Activated CD4-positive, alpha-beta T cell treated with anti-CD3 and anti-CD28 coated beads for 24 hours (primary cell): ENCODE measurements around the gene CDH23.

Experiments
- DNase-seq, 2 donors: peaks; one replicate each; pipeline ENCODE4 v3.0.0-alpha.2; 2020; ENCODE audit warnings: low read depth in 2 of 2

Gene CDH23

GRCh38 chr10:71537681-71538080 lies 141.0 kb downstream of the CDH23 start:
- DNase-seq: no peak

DNA sequence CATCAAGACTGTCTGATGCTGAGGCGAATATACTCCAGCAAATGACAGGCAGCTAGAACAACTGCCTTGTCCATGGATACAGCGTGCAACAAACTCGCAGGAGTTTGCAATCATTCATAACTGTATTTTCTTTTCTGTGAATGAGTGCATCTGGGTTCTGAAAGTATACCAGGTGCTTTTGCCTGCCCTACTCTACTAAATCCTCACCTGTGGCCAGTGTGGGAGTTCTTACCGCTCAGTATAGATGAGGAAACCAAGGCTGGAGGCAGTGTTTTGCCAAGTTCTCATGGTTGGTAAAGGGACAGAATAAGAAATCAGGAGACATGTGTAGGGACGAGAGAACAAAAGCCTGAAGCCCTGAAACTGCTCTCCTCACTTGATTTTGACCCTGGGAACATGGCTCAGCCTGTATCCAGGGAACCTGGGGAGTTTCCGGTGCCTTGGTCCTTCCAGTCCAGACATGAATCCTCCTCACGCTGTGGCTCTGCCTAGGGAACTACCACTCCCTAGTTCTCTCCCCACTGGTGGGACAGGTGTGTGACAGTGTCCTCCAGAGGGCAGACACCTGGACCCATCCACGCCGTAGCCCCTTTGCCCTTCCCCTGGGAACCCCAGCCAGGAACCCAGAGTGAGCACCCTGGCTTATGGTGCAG lies 142.0 kb downstream of the CDH23 start:
- no peak for DNase-seq

GRCh38 chr10:71539442-71540118 lies 142.9 kb downstream of the CDH23 start:
- no peak for DNase-seq

- DNase-seq: no peak
These were observed 145.8 kb downstream of the CDH23 start for GRCh38 chr10:71542478-71542877.

GRCh38 chr10:71543608-71544170 lies 147.0 kb downstream of the CDH23 start:
- no peak for DNase-seq

DNA sequence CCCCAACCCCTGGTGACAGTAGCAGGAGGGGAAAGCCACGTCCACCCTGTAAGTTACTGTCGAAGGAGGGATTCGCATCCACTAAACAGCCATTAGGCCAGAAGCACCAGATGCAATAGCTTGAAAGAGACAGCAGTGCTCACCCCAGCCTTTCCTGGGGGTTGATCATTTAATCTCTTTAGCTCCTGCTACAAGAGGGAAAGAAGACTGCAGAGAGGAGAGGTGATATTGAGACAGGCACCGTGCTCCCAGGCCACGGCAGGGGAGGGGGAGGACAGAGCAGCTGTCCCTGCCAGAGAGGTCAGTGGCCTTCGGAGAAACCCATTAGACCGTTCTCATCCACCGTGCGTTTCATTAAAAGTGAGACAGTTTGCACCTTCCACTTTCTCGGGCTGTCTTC lies 148.3 kb downstream of the CDH23 start:
- no peak for DNase-seq

DNA sequence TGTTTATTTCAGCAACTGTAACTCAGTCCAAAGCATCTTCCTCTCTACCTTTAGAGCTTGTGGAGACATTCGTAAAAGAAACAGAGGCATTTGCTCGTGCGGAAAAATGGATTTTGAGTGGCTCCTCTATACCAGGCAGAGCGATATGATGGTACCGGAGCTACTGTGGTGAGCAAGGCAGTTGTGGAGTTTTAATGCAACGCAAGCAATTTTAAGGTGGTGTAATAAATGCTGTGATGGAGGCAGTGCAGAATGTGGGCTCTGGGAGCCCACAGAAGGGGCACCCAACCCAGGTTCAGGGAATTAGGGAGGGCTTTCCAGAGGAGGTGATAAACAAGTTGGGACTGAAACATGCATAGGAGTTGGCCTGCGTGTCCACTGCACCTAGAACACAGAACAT lies 149.5 kb downstream of the CDH23 start:
- DNase-seq: no peak

- no peak for DNase-seq
These were observed 150.6 kb downstream of the CDH23 start for GRCh38 chr10:71547312-71547711.

GRCh38 chr10:71547876-71548846 lies 151.4 kb downstream of the CDH23 start:
- DNase-seq: no peak

DNA sequence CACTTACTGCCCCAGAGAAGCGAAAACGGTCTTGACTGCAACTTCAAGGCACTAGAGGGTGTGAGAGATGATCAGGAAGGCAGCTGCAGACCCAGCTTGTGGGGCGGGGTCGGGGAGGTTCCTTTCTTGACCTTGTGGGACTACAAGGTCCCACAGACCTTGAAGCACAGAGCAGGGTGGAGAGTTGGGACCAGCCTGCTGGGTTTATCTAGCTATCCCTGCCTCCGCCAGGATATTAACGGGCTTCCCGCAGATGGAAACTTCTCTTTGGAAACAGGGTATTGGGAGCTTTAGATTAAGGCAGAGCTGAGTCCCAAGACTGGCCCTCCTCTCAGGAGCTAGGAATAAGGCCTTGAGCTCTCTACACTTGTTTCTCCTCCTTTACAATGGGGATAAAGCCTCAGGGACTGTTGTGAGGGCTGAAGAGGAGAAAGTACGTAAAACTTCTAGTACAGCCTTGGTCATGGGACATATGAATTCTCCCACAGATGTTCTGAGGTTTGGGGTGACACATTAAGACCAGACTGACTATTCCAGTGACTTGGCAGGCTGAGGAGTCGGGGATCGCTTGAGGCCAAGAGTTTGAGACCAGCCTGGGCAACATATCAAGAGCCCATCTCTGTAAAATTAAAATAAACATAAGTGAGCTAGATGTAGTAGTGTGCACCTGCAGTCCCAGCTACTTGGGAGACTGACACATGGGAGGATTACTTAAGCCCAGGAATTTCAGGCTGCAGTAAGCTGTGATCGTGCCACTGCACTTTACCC lies 153.2 kb downstream of the CDH23 start:
- no peak for DNase-seq

GRCh38 chr10:71550628-71551027 lies 153.9 kb downstream of the CDH23 start:
- no peak for DNase-seq

- DNase-seq: no peak
These were observed 155.2 kb downstream of the CDH23 start for GRCh38 chr10:71551970-71552369.

- no peak for DNase-seq
These were observed 156.7 kb downstream of the CDH23 start for GRCh38 chr10:71553432-71553831.

DNA sequence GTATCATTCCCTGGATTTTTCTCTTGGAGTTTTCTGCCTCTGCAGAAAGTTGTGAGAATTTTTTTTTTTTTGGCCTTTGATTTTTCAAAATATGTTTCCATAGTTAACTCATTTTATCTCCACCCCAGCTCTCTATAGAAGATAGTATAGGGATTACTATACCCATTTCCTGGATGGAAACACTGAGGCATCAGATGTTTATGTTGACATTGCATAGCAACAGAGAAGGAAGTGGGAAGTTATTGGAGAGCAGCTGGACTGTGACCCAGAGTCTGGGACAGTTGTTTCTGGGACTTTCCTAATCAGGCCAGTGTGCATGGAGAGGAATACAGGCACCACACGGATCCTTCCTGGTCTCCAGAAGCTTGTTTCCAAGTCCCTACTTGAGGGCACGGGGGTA lies 158.0 kb downstream of the CDH23 start:
- no peak for DNase-seq

- no peak for DNase-seq
These were observed 158.5 kb downstream of the CDH23 start for GRCh38 chr10:71555087-71555723.

- no peak for DNase-seq
These were observed 159.0 kb downstream of the CDH23 start for GRCh38 chr10:71555724-71556119.

GRCh38 chr10:71558991-71559390 lies 162.3 kb downstream of the CDH23 start:
- no peak for DNase-seq

DNA sequence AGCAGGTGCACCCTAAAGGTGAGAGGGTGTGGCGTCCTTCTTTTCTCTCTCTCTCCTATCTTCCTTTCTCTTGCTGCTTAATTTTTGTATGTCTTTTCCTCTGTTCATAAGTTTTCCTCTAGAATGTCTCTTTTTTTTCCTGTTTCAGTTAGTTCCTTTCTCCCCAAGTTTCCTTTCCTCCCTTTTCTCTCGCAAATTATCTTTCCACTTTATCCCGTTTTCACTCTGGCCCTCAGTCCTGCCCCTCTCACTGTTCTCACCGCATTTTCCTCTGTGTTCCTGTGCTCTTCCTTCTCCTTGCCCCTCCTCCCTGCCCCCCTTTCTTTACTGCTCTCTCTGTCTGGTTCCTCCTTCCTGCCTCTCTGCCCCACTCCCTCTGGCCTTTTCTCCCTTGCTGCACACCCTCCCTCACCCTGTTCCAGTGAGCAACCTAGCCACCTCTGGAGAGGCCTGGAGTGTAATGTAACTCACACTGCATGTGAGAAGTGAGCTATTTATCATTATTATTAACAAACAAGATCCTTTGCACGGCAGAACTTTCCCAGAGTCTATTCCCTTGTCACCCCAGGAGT lies 164.4 kb downstream of the CDH23 start:
- no peak for DNase-seq

- DNase-seq: no peak
These were observed 165.5 kb downstream of the CDH23 start for GRCh38 chr10:71562181-71562580.

GRCh38 chr10:71562904-71563303 lies 166.2 kb downstream of the CDH23 start:
- DNase-seq: no peak
